ENCODE measurements around the gene MSRB3. TPM values are rescaled to one million over a fixed set of nuclear protein-coding genes. Genes with fewer than 3 reads are reported as not detected.

Gene MSRB3
- total and polyA plus RNA-seq, 2 donors (not counting 3 experiments of a cell fraction or from before 2014, with no cell fraction given) = 20.0 to 59.3 TPM

DNA sequence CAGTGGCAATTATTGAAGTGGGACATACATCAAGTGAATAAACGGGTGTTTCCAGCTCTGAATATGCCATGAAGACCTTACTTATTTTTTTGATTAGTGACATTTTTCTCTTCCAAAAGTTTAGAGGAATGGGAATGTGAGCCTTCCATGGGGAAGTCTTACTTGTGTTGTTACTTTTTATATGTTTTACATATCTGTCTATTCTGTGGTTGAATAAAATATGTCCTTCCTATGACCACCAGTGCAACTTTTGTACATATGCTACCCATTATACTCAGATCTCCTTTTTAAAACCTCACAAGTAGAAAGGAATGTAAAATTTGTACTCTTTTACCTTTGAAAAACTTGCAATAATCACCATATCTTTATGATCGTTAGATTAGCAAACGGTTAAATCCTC lies 132.7 kb downstream of the MSRB3 start:
- TF ChIP-seq JUN (IDR thresholded peaks at IDR 0.05; ENCODE audit: borderline replicate concordance, insufficient read depth, insufficient read length, low read depth) = no peak
- TF ChIP-seq GATA2 (IDR thresholded peaks at IDR 0.05; ENCODE audit: insufficient read depth, insufficient read length, low read depth, low read length) = no peak
- no peak for TF ChIP-seq POLR2A (IDR thresholded peaks at IDR 0.05; ENCODE audit: low read depth, low read length)
- TF ChIP-seq, protein P1, sequence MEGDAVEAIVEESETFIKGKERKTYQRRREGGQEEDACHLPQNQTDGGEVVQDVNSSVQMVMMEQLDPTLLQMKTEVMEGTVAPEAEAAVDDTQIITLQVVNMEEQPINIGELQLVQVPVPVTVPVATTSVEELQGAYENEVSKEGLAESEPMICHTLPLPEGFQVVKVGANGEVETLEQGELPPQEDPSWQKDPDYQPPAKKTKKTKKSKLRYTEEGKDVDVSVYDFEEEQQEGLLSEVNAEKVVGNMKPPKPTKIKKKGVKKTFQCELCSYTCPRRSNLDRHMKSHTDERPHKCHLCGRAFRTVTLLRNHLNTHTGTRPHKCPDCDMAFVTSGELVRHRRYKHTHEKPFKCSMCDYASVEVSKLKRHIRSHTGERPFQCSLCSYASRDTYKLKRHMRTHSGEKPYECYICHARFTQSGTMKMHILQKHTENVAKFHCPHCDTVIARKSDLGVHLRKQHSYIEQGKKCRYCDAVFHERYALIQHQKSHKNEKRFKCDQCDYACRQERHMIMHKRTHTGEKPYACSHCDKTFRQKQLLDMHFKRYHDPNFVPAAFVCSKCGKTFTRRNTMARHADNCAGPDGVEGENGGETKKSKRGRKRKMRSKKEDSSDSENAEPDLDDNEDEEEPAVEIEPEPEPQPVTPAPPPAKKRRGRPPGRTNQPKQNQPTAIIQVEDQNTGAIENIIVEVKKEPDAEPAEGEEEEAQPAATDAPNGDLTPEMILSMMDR (IDR thresholded peaks at IDR 0.05; ENCODE audit: extremely low read depth in 1 of 2, insufficient read depth in 1 of 2, low read depth in 1 of 2, low read length in 2 of 2) = no peak
- no peak for TF ChIP-seq POLR2AphosphoS5 (IDR thresholded peaks at IDR 0.05; ENCODE audit: insufficient read depth, low read depth, low read length)
- TF ChIP-seq, protein P2, sequence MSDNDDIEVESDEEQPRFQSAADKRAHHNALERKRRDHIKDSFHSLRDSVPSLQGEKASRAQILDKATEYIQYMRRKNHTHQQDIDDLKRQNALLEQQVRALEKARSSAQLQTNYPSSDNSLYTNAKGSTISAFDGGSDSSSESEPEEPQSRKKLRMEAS (IDR thresholded peaks at IDR 0.05; ENCODE audit: insufficient read depth, insufficient read length) = no peak
- no peak for TF ChIP-seq FOS (IDR thresholded peaks at IDR 0.05; ENCODE audit: borderline replicate concordance, insufficient read depth, low read length)
- no peak for TF ChIP-seq EZH2 (IDR thresholded peaks at IDR 0.05; ENCODE audit: borderline replicate concordance, low read depth, low read length, severe bottlenecking)
- TF ChIP-seq MYC (IDR thresholded peaks at IDR 0.05; ENCODE audit: low read depth, low read length) = no peak
- Histone ChIP-seq H3K79me2 (ENCODE audit: control insufficient read depth, insufficient read depth, low read length) (no peaks in the 10 kb centered on the region), H3K27me3 (ENCODE audit: control insufficient read depth in 2 of 2, insufficient read depth in 2 of 2, low read length in 2 of 2) (no peaks in the 10 kb centered on the region), H3K9ac (replicated peaks; ENCODE audit: extremely low read depth, insufficient read depth, low read length) (no peak overlapping the region), H3K4me3 (replicated peaks in 1 of 3; ENCODE audit: insufficient read depth in 1 of 3, low read depth in 1 of 3, low read length in 3 of 3) (no peak overlapping the region), H4K20me1 (replicated peaks; ENCODE audit: control insufficient read depth, extremely low read depth, insufficient read depth, low read length) (no peaks in the 10 kb centered on the region), H3K4me2 (ENCODE audit: insufficient read depth, low read length) (no peak overlapping the region), H3K36me3 (ENCODE audit: control insufficient read depth in 2 of 2, extremely low read depth in 1 of 2, insufficient read depth in 2 of 2, low read length in 2 of 2) (no peaks in the 10 kb centered on the region), H3K4me1 (ENCODE audit: control insufficient read depth, extremely low read depth, insufficient read depth, low read length) (peaks cover 5% of the 10 kb centered on the region), H3K9me1 (replicated peaks; ENCODE audit: control insufficient read depth, extremely low read depth, insufficient read depth, low read length) (no peaks in the 10 kb centered on the region), H3K9me3 (replicated peaks; ENCODE audit: control insufficient read depth, insufficient read depth, low read length) (no peaks in the 10 kb centered on the region), H3K27ac (ENCODE audit: insufficient read depth, low read depth, low read length) (no peak overlapping the region), H2AFZ (ENCODE audit: low read depth, low read length) (no peak overlapping the region)
- FAIRE-seq (no peak), DNase-seq (ENCODE audit: low read depth, low spot score) (no peak)
- BruUV-seq (replicated peaks) = no TSS peak
- CTCF ChIA-PET = interaction anchor here (1.1 kb wide), 1 partner anchor 18 kb away, joined by 7 read pairs; no protein-coding TSS in a partner anchor
- dilution Hi-C loops (cut with MboI; ENCODE audit: extremely low pct_ligation_motif_present, low sequenced_read_pairs) = no loop called here
- intact Hi-C loops (cut with micrococcal nuclease) = no loop called here
- POLR2A ChIA-PET = no interaction called here
